Stimulated activated CD8-positive, alpha-beta memory T cell treated with anti-CD3 and anti-CD28 coated beads, Interleukin-15, amount 100 ng/mL, for 24 hours (primary cell): ENCODE results near the gene VPS13D.

Experiments used
- DNase-seq: peaks from one replicate; pipeline ENCODE4 v3.0.0-alpha.2; 2020; ENCODE audit warnings: low read depth

The VPS13D gene, protein sequence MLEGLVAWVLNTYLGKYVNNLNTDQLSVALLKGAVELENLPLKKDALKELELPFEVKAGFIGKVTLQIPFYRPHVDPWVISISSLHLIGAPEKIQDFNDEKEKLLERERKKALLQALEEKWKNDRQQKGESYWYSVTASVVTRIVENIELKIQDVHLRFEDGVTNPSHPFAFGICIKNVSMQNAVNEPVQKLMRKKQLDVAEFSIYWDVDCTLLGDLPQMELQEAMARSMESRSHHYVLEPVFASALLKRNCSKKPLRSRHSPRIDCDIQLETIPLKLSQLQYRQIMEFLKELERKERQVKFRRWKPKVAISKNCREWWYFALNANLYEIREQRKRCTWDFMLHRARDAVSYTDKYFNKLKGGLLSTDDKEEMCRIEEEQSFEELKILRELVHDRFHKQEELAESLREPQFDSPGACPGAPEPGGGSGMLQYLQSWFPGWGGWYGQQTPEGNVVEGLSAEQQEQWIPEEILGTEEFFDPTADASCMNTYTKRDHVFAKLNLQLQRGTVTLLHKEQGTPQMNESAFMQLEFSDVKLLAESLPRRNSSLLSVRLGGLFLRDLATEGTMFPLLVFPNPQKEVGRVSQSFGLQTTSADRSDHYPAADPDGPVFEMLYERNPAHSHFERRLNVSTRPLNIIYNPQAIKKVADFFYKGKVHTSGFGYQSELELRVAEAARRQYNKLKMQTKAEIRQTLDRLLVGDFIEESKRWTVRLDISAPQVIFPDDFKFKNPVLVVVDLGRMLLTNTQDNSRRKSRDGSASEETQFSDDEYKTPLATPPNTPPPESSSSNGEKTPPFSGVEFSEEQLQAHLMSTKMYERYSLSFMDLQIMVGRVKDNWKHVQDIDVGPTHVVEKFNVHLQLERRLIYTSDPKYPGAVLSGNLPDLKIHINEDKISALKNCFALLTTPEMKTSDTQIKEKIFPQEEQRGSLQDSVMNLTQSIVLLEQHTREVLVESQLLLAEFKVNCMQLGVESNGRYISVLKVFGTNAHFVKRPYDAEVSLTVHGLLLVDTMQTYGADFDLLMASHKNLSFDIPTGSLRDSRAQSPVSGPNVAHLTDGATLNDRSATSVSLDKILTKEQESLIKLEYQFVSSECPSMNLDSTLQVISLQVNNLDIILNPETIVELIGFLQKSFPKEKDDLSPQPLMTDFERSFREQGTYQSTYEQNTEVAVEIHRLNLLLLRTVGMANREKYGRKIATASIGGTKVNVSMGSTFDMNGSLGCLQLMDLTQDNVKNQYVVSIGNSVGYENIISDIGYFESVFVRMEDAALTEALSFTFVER (N-terminal part only)

DNA sequence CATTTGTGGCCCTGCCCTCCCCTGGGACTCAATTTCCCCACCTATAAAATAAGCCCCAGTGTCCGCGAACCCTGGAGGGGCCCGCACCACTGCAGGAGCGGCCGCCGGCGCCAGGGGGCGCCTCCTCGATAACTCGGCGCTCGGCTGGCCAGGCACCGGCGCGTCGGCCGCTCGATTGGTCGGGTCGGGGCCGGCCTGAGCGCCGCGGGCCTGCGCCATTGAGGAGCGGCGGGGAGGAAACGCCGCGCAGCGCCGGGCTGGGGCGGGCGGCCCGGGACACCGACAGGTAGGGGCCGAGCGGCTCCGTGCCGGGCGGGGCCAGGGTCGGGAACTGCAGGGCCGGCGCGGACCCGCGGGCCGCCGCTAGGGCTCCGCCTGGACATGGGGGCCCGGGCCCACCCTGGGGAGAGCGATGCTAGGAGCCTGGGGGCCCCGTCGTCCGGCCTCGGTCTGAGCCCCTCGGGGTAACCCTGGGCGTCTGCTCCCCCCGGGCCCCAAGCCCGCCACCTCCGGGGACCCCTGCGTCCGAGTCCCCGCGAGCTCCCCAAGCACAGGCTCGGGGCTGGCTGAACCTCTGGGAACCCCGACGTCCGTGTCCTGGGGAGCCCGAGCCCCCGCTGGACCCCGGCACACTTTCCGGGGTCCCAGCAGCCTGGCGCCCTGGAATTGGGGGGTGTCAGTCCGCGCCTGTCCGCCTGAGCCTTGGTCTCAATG, at the start of gene VPS13D:
TSS of gene VPS13D (plus strand) at position 196 of the 714 bp plus-strand sequence. CDS start 4,237 bp downstream, outside the sequence.
- DNase-seq, result peak; percentile 79

DNA sequence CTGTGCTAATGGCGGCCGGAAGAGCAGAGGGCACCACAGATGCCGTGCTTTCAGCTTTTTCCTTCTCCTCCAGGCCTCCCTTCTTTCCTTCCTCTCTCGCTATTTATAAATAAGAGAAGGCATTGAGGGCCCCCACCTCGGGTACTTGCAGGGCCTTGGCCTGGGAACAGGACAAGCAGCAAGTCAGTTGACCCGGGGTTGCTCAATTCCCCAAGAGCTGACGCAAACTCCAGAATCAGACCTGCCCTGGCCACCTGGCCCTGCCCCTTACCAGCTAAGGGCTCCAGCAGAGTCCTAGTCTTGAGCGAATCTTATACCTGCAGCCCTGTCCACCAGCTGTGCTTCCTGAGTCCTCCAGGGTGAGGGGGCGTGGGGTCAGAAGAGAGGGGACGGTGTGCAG, 49.5 kb upstream of the VPS13D start:
- no peak for DNase-seq

DNA sequence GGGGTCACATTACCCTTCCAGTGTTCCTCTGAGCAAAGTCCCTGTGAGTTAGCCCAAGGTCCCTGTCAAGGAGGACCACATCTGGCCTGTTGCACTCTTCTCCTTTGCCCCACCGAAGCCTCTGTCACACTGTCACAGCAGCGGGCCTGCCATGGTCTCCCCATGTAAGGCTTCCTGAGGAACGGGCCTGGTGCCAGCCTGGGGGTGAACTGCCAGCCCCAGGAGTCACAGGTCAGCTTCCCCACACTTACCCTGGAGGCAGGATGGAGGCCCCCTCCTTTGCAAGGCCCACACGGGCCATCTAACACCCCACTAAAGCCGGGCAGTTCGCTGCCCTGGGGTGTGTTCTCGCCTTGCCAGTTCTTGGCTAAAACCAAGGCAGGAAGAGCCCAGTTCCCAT, 48.9 kb upstream of the VPS13D start:
- DNase-seq, result no peak

DNA sequence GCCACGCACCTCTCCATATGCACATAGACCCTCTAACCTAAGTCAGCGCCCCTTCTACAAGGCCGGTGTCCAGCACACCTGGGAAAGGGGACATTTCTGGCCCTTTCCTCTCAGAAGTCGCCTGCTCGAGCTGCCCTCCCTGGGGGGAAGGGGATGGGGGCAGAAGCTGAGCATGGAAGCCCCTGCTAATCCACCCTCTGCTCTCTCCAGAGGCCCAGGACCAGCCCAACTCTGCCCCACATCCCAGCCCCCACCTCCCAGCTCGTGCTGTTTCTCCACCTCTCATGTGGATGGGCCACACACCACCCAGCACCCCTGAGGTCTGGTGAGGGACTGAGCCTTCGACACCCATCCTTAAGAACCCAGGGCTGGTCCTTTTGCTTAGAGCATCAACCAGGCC, 48.3 kb upstream of the VPS13D start:
- DNase-seq, result no peak

DNA sequence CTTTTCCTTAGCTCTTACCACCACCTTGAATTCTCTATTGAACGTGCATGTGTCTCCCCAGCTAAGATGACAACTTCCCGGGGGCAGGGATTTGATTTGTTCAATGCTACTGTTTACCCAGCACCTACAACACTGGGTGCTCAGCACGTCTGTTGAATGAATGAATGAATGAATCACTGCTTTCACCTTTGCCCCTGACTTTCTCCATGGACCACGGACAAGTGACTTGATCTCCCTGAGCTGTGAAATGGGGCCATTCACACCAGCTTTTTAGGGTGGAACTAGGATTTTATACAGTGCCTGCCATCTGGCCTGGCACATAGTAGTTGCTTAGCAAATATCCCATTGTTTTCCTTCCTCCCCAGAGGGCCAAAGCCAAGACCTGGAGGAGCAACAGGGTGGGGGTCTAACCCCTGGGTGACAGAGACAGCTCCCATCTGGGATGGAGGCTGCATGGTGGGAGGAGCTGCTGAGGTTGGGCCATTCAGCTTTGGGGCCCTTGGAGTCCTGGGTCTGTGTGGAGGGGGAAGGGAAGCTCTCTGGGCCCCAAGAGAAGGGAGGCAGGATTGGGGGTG, 47.3 kb upstream of the VPS13D start:
- DNase-seq, result no peak

DNA sequence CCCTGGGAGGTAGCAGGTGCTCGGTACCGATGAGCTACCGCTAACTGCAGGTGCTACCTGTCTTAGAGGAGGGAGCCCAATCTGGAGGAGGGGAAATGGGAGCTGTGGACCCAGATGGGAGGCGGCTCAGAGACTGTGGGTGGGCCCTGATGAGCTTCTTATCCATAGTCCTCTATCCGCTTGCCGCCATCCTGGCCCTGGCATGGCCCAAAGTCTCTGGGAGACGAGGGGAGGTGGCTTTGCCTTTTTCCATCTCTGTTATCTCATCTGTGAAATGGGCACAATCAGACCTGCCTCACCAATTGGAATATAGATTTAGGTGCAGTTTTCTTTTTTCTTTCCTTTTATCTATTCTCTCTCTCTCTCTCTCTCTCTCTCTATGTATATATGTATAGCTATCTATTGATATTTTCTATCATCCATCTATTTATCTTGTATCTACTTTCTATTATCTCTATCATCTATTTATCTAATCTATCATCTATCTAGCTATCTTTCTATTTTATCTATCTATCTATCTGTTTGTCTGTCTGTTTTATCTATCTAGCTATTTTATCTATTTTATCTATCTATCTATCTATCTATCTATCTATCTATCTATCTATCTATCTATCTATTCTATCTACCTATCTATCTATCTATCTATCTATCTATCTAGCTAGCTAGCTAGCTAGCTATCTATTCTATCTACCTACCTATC, 46.6 kb upstream of the VPS13D start:
- no peak for DNase-seq

DNA sequence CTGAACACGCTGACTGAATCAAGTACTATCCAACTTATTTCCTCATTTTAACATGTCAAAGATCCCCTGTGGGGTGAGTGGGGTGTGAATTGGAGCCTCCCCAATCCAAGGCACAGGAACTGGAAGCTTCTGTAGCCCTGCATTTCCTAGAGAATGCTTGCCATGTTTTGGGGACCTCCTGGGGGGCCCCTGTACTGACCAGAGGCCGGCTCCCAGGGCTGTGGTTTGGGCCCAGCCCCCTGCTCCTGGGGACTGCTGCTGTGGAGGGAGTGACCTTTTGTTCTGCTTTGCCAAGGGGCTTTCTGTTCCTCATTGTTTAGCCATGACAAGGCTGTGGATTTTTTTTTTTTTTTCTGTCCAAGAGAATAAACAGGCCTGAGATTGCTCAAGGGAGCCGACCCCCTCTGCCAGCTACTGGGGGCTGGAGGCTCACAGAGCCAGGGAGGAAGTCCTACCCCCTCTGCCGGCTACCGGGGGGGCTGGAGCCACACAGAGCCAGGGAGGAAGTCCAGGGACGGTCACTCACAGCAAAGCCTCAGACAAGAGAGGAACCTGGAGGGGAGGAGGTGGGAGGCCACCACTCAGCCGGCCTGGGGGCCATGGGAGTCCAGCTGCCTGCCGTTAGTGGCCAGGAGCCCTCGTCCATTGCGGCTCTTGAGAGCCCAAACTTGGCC, 45.7 kb upstream of the VPS13D start:
- DNase-seq, result no peak

DNA sequence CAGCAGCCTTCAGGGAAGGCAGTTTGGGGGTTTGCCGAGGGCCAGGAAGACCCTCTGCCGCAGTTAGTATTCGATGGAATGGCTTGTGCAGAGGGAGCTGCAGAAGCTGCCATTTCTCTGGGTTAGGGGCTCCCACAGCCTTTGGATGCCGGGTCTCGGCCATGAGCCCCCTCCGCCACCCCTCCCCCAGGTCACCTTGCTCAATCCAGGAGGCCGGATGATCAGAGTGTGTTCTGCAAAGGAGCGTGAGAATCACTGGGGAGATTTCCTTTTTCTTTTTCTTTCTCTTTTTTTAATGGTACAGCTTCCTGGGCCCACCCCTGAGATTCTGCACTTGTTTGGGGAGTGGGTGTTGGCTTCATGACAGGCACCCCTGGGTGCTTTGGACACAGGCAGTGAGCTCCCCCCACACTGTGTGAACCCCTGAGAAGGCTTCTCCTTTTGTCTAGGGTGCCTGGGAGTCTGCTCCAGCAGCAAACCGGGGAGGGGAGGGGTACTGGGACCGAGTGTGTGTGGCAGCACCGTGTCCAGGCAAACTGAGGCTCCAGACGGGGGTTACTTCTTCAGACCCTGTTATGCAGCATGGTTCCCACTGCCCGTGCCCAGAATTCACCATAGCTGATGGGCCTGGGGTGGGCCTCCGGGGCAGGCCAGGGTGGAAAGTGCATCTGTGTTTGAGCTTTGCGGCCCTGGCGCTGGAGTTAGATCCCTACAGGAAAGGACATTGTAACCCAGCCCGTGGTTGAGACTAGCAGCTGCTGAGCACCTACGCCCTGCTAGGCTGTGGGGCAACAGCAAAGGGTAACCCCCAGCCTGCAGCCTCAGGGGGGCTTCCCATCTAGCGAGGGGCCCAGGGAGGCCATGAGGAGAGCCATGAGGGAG, 44.6 kb upstream of the VPS13D start:
- no peak for DNase-seq

DNA sequence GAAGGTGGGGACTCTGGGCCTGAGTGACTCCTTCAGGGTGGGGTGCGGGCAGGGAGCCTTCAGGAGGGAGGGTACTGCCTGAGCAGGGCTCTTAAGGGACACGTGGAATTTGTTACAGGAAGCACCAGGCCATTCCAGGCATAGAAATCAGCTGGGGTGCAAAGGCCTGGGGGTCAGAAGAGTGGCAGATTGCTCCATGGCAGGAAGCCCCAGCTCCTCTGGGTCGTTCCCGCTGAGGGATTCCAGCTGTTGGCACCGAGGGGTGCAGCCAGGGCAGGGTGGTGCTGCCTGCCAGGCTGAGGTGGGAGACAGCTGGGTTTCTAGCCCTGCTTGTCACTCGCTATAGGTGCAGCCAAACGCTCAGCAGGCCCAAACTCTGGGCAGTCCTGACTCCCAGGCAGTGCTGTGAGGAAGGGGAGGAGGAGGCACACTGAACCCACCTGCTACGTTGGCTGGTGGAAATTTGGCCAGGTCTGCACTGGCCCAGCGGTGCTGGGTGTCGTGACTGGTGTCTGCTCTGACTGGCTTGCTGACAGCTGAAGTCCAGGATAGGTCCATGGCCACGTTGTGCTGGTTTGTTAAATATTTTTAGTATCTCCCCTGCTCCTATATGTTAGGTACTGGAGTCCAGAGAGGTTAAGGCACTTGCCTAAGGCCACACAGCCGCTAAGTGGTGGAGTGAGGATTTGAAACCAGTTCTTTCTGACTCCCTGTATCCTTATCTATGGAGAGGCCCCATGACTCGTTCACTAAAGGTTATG, 43.7 kb upstream of the VPS13D start:
- DNase-seq, result no peak

DNA sequence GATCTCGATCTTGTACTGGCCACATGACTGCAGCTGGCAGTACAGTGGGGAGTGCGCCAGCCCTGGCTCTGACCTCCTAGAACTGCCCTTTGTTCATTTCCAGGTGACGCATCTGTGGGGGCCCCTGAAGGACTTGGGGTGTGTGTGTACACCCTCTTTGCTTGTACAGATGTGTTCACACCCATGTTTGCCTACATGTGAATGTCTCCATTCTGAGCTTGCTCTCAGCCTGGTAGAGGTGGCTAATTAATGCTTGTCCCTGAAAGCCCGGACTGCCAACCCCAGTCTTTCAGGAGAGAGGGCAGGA, 43.2 kb upstream of the VPS13D start:
- DNase-seq, result no peak

DNA sequence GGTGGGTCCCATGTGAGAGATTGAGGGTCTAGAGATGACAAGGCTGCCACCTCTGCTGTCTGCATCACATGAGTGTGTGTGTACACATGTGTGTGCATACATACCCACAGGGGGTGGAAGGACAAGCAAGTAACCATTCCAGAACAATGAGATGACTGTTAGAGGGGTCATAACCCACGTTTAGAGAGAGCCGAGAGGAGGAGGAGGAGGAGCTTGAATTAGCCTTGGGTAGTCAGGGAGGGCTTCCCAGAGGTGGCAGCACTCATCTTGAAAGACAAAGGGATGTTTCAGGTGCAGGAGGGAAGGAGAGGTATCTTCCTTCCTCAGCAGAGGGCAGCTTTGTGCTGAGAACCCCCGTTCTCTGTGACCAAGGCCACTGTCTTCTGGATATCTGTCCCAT, 41.7 kb upstream of the VPS13D start:
- no peak for DNase-seq

DNA sequence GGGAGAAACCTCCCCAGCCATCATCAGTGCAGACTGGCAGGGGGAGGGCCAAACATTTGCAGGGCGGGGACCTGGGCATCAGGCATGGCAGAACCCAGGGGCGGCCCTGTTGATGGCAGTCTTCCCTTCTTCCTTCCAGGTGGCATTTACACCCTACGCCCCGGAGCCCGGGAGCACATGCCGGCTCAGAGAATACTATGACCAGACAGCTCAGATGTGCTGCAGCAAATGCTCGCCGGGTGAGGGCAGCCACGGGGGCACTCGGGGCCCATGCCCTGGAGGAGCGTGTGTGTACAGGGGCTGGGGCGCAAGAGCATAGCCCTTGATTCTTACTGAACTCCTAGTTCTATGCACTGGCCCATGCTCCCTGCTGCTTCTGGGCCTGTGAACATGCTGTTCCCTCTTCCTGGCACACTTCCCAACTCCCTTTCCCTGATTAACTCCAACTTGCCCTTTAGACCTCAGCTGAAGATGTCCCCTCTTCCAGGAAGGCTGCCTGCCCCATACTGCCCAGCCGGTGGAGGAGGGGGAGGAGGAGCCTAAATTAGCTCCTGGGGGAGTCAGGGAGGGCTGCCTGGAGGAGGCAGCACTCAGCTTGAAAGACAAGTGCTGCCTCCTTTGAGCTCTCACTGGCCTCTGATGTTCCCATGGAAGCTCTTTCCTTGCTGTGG, 41.0 kb upstream of the VPS13D start:
- DNase-seq, result no peak

DNA sequence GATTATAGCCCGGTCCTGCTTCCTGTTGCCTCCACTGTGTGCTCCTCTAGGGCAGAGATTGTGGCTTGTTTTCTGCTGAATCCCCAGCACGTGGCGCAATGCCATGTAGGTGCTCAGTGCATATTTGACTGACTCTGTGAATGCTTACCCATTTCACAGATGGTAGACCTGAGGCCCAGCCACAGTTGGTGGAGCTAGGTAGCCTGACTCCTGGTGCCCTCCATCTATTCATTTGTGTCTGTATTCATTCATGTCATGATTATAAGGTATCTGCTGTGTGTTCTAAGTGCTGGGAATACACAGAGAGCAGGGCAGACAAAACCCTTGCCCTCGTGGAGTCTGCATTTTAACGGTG, 40.5 kb upstream of the VPS13D start:
- DNase-seq, result no peak

DNA sequence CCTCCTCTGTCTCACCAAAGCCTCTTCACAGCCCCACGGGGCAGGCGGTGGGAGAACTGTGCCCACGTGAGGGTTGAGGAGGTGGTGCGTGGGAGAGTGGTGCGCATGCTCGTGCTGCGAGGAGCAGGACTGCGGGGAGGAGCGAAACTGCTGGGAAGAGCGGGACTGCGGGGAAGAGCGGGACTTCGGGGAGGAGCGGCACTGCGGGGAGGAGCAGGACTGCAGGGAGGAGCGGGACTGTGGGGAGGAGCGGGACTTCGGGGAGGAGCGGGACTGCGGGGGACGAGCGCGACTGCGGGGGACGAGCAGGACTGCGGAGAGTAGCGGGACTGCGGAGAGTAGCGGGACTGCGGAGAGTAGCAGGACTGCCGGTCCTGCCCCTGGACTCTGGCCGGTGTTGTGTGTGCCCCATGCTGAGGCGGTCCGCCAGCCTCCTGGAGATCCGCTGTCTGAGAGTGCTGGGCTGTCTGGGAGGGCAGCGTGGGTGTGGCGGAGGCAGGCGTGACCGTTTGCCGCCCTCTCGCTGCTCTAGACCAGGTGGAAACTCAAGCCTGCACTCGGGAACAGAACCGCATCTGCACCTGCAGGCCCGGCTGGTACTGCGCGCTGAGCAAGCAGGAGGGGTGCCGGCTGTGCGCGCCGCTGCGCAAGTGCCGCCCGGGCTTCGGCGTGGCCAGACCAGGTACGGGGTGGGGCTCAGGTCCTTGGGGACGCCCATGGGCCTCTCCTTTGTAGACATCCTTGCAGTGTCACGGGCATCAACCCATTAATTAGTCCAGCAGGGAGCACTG, 38.4 kb upstream of the VPS13D start:
- no peak for DNase-seq

DNA sequence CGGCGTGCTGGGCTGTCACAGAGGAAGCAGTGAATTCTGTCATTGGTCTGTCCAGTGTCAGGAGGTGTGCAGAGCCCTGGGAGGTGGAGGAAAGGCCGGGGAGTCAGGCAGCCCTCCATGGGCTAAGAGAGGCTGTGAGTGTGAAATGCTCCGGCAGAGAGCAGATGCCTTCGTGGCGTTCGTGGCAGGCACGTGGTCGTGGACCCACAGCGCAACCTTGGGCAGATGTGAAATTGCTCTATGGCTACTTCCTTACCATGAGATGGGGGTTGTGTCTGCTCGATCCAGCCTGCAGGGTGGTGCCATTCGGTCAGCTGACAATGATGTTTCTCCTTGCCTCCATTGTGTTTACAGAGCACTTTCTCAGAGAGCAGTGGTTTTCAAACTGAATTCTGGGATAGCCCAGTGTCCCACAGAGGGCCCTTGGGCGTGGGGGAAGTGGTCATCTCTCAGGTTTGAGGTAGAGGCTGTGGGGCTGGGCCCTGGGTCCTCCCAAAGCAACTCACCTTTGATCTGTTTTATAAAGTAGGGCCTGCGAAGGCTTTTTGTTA, 35.1 kb upstream of the VPS13D start:
- DNase-seq, result no peak

DNA sequence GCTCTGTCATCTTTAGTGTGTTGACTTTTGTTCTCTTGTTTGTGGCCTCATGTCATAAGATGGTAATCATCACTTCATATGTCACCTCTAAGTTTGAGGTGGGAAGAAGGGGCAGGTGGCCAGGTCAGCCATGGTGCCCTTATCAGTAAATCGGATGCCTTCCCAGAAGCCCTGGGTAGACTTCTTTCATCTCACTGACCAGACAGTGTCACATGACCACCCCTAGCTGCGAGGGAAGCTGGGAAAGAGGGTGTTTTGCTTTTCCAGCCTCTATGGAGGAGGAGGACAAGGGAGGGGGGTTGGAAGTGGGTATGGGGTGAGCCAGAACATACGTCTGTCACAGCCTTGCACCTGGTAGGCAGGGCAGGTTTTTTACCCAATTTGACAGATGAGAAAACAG, 34.4 kb upstream of the VPS13D start:
- no peak for DNase-seq
